T-helper 2 cell treated with Interferon-gamma antibody and Interleukin-4, amounts not matched to agents 100 ng/mL and 5 ng/mL, for 36 hours (primary cell): ENCODE measurements around the gene CMTM6. TPM values are rescaled to one million over a fixed set of nuclear protein-coding genes. Genes with fewer than 3 reads are reported as not detected.
"Not testable (repeated sequence)": the region's sequence is repeated elsewhere in the genome, so short reads cannot be mapped to it uniquely, and the experiment has no call there.

Source experiments
- intact Hi-C: fragments of 100-400 bp; cut with micrococcal nuclease; formaldehyde crosslinking; loops from one replicate; pipeline ENCODE4 v1.15.1; 2023
- total RNA-seq: library from RNA; stranded (reverse); gene quantifications from 2 replicates; pipeline ENCODE4 v1.2.3, GENCODE V29; 2022

CMTM6 gene
- total RNA-seq, 1 donor from 2014 or later: 55.5 TPM

- intact Hi-C loops: no loop called here
Measured at GRCh38 chr3:32448686-32449474, 53.8 kb downstream of the CMTM6 start.

GRCh38 chr3:32447865-32448400 is 54.7 kb downstream of the CMTM6 start:
- intact Hi-C loops: no loop called here

- intact Hi-C loops: no loop called here
Measured at GRCh38 chr3:32443478-32443877, 59.2 kb downstream of the CMTM6 start.

DNA sequence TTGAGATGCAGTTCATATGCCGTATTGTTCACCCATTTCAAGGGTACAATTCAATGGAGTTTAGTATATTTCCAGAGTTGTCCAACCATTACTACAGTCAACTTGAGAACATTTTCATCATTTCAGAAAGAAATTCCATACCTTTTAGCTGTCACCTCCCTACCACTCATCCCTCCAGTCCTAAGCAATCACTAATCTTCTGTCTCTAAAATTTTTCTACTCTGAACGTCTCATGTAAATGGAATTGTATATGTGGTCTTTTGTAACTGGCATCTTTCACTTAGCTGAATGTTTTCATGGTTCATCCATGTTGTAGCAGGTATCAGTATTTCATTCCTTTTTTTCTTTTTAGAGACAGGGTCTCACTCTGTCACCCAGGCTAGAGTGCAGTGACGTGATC is 59.9 kb downstream of the CMTM6 start:
- intact Hi-C loops: no loop called here

GRCh38 chr3:32440611-32441350 is 61.9 kb downstream of the CMTM6 start:
- intact Hi-C loops: no loop called here

DNA sequence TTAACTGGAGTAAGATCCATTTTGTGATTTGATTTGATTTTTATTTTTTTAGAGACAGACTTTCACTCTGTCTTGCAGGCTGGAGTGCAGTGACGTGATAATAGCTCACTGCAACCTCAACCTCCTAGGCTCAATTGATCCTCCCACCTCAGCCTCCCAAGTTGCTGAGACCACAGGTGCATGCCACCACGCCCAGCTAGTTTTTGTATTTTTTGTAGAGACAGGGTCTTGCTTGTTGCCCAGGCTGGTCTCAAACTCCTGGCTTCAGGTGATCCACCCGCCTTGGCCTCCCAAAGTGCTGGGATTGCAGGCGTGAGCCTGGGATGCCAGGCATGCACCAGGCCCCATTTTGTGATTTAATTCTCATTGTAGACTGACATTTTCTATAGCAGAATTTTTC is 63.2 kb downstream of the CMTM6 start:
- intact Hi-C loops: not testable (repeated sequence)

DNA sequence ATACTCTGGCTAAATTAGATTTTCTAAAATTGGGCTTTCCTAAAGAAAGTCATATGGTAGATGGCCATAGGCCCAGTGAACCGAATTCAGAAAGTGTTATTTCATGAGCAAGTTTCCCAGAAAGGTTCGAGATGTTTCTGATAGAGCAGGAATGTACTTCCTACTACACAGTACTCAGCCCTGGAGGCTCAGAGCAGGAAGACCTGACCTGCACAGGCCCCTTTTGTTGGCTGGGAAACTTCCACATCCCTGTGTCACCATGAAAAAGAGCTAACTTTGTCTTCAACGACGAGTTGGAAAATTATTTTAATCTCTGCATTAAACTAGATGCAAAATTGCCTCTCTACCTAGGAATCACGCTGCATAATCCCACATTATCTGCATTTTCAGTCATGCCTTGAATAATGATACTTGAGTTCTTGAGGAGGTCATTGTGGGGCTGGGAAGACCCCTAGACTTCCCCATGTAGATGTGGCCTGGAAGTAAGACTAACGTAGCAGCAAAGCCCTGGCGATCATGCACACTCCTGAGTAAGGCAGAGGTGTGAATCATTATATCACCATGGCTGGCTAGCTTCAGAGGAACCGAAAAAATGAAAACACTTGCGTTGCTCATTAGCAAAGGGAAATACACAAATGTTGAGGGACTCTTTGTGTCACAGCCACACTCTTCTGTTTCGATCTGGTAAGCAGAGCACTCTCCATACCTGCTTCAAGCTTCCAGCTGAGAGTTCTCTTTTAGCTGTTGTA is 63.9 kb downstream of the CMTM6 start:
- intact Hi-C loops: no loop called here

GRCh38 chr3:32437896-32438295 is 64.8 kb downstream of the CMTM6 start:
- intact Hi-C loops: no loop called here

- intact Hi-C loops: no loop called here
Measured at GRCh38 chr3:32436816-32437189, 65.8 kb downstream of the CMTM6 start.

DNA sequence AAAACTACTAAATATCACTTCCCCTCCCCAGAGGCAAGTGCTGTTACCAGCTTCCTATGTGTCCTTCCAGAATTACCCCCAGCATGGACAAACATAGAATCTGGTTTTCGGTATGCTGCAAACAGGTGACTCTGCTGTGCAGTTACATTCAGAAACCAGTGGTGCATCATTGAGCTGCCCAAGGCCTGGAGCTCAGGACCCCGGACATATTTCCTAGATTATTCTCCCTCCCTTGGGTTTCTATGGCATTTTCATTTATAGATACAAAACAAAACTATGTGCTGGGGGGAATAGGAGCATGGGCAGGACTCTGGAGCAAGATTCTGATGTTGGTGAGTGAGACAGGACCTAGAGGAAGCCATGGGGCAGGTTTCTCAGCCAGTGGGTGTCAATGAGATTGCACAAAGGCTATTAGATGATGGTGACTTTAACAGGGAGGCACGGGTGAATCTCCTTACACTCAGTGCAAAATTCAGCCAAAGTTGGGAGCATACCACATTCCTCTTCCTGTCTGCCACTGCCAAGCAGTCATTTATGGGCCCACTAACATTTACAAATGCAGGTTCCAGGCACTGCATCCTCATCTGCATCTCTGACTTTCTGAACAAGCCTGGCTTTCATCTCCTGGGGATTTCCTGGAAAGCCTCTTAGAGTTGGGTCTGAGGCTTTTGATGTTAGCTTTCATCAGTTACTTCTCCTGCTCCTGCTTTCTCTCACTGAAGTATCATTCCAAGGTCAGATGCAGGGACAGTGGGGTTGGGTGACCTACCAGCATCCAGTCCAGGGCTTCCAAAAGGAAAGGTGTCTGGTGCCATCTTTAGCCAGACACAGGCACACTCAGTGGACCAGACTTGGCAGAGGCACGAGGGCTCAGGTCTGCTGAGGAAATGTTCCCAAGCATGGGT is 66.5 kb downstream of the CMTM6 start:
- intact Hi-C loops: no loop called here

GRCh38 chr3:32434206-32434605 is 68.4 kb downstream of the CMTM6 start:
- intact Hi-C loops: no loop called here

GRCh38 chr3:32432711-32433530 is 69.7 kb downstream of the CMTM6 start:
- intact Hi-C loops: loop anchor here (1.0 to 2.0 kb wide), 6 partner anchors 14 to 70 kb away; partner anchors contain the start of genes CMTM6 and CMTM7

DNA sequence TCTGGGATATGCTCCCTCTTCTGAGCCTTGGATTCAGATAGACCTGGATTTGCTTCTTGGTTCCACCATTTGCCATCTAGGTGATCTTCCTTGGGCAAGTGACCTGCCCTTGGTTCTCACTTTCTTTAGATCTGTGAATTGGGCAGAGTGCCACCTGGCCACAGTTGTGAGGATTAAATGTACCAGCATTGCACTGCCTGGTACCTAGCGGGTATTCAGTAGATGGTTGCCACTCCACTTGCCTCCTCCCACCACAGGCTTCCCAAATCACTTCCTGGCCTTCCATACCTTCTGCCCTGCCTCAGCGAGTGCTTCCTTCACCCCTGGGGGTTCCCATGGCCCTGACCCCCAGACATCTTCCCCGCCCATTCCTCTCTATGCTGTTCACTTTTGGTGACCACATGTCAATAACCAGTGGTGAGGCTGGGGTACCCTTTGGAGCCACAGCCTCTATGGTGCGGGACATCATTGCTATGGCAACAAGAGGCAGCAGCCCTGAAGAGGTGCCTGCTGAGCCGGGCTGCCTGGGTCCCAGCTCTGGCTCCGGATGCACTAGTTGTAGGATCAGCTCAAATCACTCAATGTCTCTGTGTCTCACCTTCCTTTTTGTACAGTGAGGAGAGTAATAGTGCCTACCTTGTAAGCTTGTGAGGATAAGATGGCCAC is 70.5 kb downstream of the CMTM6 start:
- intact Hi-C loops: loop anchor here (1.0 to 2.0 kb wide), 3 partner anchors 13 to 71 kb away; partner anchors contain the start of gene CMTM6

DNA sequence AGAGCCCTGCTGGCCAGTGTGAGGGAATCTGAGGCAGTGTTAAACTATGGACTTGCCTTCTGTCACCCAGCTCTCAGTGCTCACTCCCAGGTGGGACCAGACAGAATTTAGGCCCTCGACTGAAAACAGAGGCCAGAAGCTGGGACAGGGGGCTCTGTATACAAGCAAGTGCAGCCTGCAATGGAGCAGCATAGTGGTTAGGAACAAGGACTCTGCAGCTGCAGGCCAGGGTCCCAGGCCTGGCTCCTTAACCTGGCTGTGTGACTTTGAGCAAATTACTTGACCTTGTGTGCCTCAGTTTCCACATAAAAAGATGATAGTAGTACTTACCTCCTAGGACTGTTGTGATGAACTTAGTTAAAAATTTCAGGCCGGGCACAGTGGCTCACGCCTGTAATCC is 71.2 kb downstream of the CMTM6 start:
- intact Hi-C loops: no loop called here

Other genes starting within 250 kb of the CMTM6 start
- gene CMTM7, start 111.0 kb downstream of the CMTM6 start, total RNA-seq: 58.6 and 64.8 TPM in 2 replicates
- 29.1 and 30.5 TPM in 2 replicates for gene DYNC1LI1, start 68.0 kb upstream of the CMTM6 start, total RNA-seq
- 48.5 and 62.3 TPM in 2 replicates for gene CNOT10, start 182.3 kb upstream of the CMTM6 start, total RNA-seq